Measurements from ENCODE around the gene WBP1L.
"Not testable (repeated sequence)": the region's sequence is repeated elsewhere in the genome, so short reads cannot be mapped to it uniquely, and the experiment has no call there.

Gene WBP1L

DNA sequence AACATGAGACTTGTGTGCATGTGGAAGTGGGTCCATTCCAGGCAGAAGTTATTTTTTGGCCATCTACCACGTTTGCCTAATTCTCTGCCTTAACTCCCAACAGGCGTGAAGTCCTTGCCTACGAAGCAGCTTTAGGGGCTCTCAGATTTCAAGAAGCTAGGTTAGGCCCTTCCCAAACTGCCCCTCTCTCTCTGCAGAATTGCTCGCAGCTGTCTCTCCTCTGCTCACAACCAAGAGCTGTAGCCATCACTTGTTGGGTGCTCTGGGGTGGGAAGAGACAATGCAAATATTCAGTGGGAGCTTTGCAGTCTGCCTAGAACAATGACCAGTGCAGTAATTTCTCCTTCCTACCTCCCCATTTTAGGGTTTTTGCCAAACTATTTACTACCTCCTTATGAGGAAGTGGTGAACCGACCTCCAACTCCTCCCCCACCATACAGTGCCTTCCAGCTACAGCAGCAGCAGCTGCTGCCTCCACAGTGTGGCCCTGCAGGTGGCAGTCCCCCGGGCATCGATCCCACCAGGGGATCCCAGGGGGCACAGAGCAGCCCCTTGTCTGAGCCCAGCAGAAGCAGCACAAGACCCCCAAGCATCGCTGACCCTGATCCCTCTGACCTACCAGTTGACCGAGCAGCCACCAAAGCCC, 68.6 kb downstream of the WBP1L start:
- DNase-seq (ENCODE audit: low spot score), result no peak

DNA sequence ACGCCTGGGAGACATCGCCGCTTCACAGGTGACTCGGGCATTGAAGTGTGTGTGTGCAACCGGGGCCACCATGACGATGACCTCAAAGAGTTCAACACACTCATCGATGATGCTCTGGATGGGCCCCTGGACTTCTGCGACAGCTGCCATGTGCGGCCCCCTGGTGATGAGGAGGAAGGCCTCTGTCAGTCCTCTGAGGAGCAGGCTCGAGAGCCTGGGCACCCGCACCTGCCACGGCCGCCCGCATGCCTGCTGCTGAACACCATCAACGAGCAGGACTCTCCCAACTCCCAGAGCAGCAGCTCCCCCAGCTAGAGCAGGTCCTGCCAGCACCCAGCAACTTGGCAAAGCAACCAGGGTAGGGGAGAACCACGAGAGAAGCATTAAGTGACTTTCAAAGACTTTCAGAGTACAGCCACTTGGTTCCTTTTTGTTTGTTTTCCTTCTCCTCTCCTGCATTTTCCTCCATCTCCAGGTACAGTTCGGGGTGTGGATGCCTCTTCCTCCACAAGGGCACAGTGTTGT, 69.3 kb downstream of the WBP1L start:
- DNase-seq (ENCODE audit: low spot score), result no peak

DNA sequence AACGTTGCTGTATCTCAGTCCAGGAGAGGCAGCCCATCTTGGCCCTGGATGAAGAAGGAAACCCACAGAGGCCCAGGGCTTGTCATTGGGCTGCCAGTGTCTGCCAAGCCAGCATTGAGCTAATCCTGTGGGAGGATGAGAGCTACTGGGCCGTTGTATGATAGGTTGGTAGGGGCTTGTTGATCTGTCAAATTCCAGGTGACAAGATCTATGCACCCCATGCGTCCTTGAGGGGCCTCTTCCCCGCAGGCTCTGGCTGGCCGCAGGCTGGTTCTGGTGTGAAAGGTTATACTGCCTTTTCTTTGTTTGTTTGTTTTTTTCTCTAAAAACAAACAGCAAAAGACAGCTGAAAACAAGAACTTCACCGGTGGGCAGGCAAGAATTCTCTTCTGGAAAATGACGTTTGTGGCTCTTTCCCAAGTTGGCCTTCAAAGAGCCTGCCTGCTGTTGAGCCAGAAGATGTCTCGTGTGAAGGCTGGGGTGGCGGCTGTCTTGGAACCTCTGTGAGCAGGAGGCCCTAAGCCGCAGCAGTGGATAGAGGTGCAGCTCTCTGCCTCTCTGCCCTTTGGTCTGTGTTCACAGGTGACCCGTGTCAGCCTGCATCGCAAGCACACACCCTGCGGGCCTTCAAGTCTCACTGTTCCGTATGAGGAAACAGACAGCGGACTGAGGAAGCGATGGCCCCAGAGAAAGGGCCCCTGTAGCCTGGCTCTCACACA, 70.1 kb downstream of the WBP1L start:
- no peak for DNase-seq (ENCODE audit: low spot score)

DNA sequence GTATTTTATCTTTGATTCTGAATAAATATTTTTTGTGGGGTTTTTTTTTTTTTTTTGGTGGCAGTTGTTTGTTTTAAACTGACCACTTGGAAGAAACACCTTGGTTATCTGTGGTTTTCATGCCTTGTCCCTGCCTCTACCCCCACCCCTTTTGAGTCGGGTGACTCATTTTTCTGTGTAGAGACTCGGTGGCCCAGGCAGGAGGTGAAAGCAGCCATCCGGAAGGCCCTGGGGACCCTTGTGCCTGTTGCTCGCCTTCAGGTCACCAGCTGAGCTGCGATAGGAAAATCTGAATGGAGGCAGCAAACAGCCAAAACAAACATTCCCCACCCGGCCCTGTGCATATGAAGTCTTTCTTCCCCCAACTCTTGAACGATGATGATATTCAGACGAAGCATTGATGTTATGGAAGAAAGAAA, 70.7 kb downstream of the WBP1L start:
- no peak for DNase-seq (ENCODE audit: low spot score)

DNA sequence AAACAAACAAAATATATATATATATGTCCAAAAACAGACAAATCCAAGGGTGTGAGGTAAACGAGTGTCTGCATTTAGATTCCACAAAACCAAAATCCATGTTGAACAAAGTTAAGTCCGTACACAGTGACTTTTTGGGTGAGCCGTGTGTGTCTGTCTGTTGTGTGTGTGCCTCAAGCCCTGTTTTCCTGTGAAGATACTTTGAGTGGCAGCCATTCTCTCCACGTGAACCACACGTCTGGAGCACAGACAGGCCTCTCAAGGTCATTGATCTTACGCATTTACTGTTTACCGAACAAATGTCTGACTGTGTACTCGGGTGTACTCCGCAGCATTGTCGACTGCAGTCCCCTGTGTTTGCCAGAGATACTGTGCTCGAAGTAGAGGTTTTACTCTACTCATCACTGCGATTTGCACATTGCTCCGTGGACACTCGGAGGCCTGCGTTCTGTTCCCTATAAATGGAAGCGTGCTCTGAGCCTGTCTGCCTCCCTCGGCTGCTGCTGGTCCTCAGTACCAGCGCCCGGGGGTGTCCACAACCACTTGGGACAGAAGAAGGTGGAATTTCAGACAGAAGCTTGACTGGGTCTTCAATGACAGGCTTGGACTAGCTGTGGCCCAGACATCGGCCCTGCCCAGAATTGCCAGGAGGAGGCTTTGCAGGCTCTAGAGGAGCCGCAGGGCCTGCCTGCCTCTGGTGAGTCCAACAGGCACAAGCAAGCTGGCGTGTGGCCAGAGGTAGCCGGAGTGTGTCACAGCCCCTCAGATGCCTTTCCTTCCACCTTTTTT, 71.3 kb downstream of the WBP1L start:
- no peak for DNase-seq (ENCODE audit: low spot score)

DNA sequence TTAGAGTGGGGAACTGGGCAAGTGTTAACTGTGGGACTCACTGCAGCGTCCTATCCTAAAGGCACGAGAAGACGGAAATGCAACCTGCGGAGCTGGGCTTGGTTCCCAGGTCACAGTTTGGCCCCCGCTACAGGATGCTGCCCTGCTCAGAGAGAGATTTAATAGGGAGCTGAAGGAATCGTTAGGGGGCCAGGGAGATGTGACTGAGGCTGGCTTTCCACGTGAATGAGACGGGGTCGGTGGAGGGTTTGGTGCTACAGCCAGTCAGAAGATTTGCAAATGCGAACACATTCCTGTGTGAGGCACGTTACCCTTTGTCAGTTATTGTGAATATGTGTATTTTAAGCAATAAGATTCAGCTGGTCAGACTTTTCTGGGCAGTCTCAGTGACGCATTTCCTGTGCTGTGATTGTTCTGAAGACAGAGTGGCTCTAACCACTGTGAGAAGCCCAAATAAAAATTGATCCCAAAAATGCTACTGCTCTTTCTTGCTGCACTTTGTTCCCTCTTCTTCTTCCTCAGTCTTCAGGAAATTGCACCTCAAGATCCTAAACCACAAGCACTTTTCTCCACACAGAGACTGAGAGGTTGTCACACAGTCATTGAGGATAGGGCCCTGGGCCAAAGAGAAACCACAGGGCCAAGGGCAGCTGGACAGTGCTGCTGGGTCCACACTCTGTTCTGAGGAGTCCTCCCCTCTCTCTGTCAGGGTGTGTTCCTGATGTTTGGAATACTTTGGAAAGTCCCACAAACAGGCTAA, 72.2 kb downstream of the WBP1L start:
- DNase-seq (ENCODE audit: low spot score), result no peak

DNA sequence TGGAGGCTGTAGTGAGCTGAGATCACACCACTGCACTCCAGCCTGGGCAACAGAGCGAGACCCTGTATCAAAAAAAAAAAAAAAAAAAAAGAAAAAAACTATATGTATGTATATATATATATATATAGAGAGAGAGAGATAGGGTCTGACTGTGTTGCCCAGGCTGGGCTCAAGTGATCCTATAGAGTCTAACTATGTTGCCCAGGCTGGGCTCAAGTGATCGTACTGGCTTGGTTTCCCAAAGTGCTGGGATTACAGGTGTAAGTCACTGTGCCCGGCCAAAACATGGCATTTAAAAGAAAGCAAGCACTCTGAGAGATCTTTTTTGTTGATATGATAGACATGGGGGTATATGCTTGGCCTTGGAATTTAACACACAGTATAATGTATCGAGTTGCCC, 73.4 kb downstream of the WBP1L start:
- no peak for DNase-seq (ENCODE audit: low spot score)

DNA sequence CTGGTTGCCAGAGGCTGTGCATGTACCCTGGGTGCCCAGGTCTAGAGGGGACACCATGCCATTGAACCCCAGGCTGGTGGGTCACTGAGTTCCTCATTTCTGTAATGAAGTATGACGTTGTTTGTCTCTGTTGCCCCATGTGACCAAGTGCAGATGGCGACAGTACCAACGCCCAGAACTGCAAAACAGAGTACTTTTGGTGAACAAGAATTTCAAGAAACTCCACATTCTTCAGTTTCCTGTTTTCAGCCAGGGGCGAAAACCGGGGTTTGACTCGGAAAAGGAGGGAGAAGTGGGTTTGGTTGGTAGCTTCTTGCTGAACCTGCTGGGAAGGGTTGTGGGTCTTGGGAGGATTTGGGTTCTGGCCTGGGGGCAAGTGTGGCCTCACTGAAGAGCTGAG, 75.3 kb downstream of the WBP1L start:
- no peak for DNase-seq (ENCODE audit: low spot score)

DNA sequence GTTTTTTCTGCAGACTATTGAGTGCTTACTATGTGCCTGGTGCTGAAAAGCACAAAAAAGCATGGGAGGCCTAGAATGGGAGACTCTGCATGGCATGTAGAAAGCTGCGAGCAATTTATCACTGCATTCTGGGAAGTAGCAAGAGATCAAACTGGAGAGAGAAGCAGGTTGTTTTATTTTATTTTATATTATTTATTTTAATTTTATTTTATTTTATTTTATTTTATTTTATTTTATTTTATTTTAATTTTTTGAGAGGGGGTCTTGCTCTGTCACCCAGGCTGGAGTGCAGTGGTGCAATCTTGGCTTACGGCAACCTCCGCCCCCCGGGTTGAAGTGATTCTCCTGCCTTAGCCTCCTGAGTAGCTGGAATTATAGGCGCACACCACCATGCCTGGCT, 76.3 kb downstream of the WBP1L start:
- DNase-seq (ENCODE audit: low spot score), result not testable (repeated sequence)

DNA sequence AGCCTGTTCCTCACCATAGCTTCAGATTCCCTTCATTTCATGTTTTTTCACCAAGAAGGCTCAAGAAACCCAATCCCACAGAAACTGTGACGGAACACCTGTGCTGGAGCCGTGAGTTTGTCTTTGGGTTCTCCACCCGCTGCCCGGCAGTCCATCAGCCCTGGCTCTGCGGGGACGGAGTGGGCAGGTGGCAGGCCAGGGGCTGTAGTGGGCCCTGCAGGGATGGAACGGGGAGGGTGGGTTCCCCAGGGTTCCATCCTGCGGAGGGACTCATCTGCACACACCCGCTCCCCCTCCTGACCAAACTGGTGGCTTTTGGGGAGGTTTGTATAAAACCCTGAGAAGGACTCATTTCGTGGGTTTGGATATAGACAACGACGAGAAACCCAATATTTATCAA, 78.5 kb downstream of the WBP1L start:
- no peak for DNase-seq (ENCODE audit: low spot score)

DNA sequence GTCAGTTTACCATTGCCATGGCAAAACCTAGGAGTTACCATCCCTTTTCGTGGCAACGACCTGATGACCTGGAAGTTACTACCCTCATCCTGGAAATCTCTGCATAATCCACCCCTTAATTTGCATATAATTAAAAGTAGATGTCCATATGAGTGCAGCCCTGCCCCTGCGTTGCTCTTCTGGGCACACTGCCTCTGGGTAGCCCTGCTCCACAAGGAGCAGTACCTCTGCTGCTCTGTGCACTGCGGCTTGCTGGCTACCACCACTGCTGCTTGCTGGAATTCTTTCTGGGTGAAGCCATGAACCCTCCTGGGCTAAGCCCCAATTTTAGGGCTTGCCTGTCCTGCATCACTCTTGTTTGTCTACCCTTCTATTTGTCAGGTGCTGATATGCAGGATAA, 80.9 kb downstream of the WBP1L start:
- no peak for DNase-seq (ENCODE audit: low spot score)

DNA sequence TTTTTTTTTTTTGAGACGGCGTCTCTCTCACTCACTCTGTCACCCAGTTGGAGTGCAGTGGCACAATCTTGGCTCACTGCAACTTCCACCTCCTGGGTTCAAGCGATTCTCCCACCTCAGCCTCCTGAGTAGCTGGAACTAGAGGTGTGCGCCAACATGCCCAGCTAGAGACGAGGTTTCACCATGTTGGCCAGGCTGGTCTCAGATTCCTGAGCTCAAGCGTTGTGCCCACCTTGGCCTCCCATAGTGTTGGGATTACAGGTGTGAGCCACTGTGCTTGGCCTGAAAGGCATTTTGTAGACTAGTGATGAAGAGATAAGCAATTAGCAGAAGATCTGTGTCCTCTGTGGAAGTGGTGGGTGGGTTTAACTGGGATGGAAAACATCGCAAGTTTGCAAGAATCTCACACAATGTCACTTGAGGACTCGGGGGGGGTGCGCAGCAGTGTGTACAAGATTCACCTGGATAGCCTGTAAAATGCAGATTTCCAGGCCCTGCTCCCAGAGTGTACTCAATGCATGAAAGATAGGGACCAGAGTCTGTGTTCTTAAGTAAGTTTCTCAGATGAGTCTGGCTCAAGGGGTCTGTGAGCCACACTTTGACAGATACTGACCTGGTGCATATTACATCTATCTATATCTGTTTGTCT, 82.5 kb downstream of the WBP1L start:
- no peak for DNase-seq (ENCODE audit: low spot score)

DNA sequence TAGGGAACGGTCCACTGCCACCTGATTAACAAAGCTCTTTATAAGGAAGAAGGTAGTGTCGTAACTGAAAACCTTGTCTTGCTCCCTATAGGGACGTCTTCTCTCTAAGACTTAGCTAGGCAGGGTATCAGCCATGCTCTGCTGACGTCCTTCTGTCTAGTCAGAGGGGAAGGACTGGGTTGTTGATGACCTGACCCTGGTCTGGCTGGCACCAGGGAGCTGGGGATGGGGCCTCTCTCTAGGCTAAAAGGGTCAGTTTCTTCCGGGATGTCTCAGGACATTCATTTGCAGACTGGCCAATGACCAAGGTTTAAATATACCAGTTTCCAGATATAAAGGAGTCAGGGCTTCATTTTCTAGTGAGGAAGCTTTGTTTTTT, 83.8 kb downstream of the WBP1L start:
- no peak for DNase-seq (ENCODE audit: low spot score)

DNA sequence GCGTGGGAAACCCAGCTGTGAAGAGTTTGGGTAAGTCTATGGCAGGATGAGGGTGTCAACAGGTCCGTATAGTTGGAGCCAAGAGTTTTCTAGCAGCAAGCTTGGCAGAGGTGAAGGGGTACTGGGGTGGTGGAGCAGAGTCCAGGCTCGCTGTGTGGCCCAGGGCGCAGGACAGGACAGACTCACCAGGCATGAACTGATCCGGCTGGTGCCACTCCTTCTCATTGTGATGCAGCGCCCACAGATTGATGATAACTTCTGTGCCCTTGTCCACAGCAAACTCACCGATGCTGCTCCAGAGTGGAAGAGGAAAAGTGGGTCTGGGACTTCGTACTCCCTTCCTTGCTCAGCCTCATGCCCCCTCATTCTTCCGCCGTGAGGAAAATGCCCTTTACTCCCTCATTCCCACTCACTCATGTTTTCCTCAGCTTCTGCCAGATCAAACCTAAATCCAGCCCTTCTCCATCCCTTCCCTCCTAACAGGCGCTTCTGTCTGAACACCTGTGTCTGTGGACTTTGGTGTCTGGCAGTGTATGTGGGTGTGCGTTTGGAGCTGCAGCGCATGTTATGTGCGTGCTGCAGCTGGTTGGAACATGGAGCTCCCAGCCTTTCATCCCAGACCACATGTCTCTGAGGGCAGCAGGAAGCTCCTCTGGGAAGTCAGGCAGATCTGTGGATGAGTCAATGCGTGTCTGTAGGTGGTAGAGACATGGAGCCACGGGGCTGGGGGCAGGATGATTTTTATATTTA, 87.7 kb downstream of the WBP1L start:
- no peak for DNase-seq (ENCODE audit: low spot score)

DNA sequence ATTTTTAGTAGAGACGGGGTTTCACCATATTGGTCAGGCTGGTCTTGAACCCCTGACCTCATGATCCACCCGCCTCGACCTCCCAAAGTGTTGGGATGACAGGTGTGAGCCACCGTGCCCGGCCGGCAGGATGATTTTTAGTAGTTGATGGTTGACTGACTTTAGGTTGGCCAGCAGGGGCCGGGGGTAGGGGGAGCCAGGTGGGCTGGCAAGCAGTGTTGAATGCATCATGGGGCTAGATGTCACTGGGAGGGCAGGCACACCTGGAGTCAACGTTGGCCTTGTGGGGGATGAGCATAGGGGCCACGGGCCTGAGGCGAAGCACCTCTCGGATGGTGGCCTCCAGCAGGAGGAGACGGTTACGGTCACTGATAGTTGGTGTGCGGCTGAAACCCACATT, 88.5 kb downstream of the WBP1L start:
- no peak for DNase-seq (ENCODE audit: low spot score)

DNA sequence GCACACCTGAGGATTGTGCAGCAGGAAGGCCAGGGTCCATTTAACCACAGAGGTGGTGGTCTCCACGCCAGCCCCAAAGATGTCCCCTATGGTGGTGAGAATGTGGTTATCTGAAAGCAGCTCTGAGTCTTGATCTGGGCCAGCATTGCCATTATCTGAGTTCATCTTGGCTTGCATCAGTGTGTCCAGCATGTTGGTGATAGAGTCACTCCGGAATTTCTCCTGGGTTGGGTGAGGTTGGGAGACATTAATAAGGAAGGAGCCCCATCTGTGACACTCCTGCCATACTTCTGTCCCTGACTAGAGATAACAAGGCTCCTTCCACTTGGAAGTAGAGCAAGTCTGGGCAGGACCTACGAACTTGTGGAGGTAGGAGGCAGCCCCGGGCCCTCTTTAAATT, 89.2 kb downstream of the WBP1L start:
- DNase-seq (ENCODE audit: low spot score), result no peak

DNA sequence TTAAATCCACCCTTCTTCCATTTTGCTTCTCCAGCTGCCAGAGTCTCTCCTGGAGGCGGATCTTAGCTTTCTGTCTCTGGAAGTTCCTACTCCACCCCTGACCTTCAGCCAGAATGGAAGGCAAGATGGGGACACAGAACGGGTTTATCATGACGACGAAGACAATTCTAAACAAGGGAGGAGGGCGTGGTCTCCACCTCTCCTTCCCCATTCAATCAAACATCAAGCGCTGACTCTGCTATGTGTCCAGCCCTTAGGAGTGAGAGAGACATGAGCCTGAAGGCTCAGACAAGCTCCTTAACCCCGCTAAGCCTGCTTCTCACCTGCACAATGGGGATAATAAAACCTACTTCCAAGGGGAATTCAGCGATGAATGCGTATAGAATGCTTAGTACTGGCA, 90.4 kb downstream of the WBP1L start:
- no peak for DNase-seq (ENCODE audit: low spot score)

DNA sequence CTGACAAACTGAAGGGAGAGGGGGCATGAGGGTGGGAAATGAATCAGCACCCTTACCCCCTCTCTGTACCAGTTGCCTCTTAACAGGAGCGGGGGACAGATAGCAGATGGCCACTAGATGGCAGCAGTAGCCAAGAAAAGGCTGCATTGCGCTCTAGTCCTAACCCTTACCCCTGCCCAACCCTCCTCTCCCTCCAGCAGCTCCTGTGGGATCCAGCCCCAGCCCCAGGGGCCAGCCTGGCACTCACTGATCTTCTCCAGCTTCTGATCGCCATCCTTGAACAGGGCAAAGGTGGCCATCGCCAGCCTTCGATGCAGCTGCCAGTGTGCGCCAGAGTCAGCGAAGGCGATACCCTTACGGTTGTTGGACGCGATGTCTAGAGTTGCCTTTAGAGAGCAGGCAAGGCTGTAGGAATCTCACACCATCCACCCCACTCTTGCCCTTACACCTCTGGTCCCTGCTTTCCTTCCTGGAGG, 91.3 kb downstream of the WBP1L start:
- DNase-seq (ENCODE audit: low spot score), result peak; percentile 89

DNA sequence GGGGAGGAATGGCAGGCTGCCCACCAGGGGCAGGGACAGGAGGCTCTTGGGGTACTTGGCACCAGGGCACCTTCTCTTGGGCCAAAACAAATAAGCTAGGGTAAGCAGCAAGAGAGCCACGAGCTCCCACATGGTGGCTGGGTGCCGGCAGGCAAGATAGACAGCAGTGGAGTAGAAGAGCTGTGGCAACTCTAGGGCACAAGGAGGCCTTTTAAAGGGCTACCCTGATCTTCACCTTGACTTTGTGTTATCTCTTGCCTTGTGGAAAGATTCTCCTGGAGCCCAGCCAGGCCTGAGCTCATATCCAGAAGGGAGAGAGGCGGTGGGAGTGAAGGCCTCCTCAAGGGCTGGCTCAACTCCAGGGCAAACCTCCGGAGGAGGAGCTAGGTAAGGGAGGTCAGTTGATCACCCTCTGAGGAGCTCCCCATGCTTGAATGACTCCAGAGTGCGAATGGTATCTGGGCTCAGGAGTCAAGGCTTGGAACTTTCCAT, 93.5 kb downstream of the WBP1L start, which contains the start of gene CYP17A1:
Gene CYP17A1 (minus strand): TSS at position 184 of the 492 bp plus-strand sequence. CDS start 52 bp downstream, at position 132.
- DNase-seq (ENCODE audit: low spot score), result no peak

DNA sequence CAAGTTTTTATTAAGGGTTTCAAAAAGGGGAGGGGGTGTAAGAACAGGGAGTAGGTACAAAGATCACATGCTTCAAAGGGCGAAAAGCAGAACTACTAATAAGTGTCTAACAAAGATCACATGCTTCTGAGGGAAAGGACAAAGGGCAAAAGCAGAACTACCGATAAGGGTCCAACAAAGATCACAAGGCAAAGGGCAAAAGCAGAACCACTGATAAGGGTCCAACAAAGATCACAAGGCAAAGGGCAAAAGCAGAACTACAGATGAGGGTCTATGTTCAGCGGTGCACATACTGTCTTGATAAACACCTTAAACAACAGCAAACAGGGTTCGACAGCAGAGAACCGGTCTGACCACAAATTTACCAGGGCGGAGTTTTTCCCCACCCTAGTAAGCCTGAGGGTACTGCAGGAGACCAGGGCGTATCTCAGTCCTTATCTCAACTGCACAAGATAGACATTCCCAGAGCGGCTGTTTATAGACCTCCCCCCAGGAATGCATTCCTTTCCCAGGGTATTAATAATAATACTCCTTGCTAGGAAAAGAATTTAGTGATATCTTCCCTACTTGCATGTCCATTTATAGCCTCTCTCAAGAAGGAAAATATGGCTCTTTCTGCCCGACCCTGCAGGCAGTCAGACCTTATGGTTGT, 94.7 kb downstream of the WBP1L start:
- not testable (repeated sequence) for DNase-seq (ENCODE audit: low spot score)
